Fibroblast of the conjunctiva (primary cell): ENCODE measurements around the gene TEX10.

ENCODE experiments used
- DNase-seq: peaks from one replicate; pipeline ENCODE4 v3.0.0-alpha.2; 2010; ENCODE audit warnings: low read depth

TEX10 gene

DNA sequence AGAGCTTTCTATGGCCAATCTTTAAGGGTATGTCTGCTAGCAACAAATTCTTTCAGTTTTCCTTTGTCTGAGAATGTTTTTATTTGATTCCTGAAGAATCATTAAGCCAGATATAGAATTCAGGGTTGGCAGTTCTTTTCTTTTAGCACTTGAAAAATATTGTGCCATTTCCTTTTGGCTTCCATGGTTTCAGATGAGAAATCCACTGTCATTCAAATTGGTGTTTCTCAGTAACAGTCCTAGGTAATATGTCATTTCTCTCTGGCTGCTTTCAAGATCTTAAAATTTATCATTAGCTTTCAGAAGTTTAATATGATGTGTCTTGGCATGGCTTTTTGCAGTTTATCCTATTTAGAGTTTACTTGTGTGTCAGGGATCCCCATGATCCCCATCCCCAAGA is 67.7 kb downstream of the TEX10 start:
- no peak for DNase-seq

DNA sequence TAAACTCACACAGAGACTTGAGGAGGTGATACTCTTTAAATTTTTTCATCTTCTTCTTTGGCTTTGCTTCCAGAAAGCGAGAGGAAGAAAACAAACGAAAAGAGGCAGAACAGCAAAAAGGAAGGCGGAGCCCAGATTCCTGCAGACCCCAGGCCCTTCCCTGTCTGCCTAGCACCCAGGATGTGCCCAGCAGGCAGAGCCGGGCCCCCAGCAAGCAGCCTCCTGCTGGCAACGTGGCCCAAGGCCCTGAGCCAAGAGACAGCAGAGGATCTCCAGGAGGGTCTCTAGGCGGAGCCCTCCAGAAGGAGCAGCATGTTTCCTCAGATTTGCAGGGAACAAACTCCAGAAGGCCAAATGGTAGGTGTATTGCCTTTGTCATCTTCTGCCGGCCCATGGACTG is 68.5 kb downstream of the TEX10 start:
- no peak for DNase-seq

DNA sequence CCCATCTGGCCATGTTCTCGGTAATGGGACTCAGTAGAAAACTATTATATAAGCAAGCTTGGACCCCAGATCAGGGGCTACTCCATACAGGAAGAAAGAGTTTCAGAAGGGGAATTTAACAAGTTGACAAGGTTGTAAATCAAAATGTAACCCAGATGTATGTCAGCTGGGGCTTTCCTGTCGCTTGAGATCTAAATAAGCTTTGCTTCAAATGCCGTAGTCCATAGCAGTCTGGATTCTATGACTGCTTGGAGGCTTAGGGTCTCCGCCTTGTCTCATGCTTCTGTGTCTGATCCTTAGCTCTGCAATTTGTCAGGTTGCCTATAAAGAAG is 70.4 kb downstream of the TEX10 start:
- DNase-seq: no peak

DNA sequence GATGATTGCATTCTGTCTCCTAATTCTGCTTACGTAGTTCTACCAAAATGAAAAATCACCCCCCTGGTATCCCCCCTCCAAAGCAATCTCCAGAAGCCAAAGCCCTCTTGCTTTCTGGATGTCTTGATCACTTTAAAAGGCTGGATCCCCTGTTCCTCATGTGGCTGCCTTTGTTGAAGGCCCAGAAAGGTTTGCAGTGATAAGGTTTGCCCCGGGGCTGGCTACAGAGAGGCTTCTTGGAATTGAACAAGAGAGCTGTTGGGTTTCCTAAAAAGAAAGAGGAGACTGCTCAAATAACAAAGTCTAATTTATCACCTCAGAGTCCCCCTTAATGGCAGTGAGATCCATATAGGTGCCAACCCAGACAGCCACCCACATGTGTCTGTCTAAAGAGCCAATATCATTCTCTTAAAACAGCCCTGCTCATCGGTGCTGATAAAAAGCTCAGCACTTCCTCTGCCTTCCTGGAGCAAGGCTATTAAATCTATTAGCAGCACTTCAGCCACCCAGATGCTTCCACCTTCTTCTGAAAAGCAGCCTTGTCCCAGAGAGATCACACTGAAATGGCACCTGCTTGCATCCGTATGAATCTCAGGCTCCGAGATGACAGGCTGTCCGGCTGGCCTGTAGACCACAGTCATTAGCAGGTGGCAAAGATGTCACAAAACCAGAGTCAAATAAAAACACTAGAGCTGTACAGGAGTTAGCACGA is 70.9 kb downstream of the TEX10 start:
- no peak for DNase-seq

DNA sequence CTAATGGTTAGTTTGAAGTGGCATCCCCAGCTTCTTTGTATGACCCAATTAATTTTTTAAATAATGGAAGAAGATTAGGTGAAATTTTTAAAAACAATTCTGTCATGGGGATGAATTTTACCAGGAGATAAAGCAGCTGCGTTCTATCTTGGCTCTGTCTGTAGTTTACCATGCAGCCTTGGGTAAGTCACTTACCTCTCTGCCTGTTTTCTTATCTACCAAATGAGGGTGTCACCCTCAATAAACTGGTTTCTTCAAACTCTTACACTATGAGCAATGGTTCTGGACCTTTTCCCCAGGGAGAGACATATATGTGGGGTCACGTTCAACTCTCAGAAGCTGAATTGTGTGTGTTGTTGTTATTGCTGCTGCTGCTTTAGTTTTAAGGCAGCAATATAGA is 71.7 kb downstream of the TEX10 start:
- no peak for DNase-seq

DNA sequence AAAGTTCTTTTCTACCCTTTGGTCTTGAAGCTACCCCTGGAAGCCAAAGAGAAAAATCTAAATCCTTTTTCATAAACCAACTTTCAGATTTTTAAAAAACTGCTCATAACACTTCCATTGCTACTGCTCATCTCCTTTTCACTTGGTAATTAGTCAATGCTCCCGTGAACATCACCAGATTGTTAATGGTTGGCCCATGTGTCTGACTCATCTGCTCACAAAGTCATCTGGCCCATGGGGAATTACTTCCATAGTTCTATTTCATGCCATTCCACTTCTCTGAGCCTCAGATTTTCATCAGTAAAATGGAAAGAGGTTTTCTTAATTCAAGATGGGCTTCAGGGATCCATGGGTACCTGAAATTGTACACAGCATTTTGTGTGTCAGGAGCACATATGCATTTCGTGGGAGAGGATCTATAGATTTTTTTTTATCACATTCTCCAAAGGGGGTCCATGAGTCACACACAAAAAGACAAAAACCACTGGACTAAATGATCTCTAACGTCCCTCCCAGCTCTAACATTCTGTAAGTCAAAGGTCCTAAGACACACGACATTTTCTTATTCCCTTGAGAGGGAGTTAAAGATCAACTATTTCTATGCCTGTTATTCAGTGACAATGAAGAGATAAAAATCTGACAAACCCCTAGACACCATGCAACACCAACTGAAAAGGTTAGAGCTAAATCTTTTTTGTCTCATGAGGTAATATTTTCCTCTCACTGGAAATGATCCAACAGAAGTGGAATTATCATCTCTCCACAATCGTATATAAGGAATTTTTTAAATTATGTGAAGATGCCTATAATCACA is 75.4 kb downstream of the TEX10 start:
- peak; percentile 8 for DNase-seq

DNA sequence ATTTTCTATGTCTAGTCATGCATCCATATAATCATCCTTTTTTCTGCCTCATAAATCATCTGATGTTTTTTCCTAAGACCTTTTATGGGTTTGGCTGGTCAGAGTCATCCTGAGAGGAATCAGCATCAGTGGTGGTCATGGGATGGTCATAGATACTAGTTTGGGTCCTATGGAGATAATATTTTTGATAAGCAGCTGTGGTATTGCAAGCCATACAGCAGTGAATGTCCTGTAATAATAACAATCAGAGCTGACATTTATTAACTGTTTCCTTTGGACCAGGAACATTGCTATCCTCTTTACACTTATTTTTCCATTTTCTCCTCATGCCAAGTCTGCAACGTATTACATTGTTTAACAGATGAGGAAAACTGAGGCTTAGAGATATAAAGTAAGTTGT is 83.1 kb downstream of the TEX10 start:
- no peak for DNase-seq

DNA sequence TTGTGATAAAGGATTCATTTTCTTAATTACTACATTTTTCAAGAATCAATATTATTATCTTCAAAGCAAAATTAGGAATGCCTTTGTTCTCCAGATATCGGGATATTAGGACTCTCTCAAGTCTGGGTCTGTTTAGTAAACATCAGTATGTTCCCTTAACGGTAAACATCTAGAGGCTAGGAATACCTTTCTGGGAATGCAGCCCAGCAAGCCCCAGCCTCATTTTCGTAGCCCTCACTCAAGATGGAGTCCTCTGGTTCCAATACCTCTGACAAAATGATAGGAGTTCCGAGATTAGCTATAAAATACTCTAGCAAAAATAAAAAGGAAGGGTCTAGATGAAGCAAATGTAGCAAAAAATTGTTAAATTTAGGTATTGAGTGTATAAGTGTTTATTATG is 84.5 kb downstream of the TEX10 start:
- no peak for DNase-seq

DNA sequence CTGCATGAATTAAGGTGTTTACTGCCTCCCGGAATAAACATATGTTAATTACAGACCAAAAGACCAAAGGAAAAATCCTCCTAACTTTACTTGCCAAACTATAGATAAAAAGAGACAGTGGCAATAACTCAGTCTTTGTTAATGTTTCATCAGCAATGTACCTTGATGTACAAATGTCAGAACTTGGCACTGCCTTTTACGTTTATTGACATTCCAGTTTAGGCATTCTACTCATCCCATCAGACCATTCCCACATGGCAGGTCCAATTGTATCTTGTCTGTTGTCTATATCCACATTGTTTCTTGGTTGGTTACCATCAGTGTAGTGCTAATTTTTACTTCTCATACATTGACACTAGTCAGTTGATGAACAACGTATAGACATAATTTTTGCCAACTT is 85.5 kb downstream of the TEX10 start:
- no peak for DNase-seq
